ENCODE data around the gene EIF2S2. TPM values are rescaled to one million over a fixed set of nuclear protein-coding genes. Genes with fewer than 3 reads are reported as not detected.

The EIF2S2 gene
- total RNA-seq, 2 donors from 2014 or later = 37.2 to 51.3 TPM

DNA sequence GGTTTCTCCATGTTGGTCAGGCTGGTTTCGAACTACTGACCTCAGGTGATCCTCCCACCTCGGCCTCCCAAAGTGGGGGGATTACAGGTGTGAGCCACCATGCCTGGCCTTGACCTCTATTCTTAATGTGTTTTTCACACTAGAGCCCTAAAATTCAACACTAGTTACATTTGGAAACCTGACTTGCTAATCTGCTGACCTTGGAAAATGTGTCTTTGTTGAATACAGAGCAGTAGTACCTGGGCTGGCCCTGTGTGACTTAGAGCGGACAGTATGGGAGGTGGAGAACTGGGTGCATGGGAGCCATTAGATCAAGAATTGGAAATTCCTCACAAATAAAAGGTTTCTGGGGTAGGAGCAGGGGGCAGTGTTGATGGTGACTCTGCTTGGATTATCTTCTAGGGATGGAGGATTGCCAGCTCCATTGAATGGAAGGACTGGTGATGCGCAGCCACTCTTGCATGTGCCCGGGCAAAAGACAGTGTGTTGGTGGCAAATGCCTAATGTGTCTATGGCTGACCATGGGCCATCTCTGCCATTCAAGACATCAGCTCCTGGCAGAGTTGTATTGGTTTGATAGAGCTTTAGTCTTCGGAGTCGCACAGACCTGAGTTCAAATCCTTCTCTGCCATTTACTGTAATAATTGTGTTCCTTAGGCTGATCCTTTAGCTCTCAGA is 64.9 kb downstream of the EIF2S2 start:
- DNase-seq (no peak), ATAC-seq (no peak)
- intact Hi-C loops (cut with DNase I) = no loop called here

DNA sequence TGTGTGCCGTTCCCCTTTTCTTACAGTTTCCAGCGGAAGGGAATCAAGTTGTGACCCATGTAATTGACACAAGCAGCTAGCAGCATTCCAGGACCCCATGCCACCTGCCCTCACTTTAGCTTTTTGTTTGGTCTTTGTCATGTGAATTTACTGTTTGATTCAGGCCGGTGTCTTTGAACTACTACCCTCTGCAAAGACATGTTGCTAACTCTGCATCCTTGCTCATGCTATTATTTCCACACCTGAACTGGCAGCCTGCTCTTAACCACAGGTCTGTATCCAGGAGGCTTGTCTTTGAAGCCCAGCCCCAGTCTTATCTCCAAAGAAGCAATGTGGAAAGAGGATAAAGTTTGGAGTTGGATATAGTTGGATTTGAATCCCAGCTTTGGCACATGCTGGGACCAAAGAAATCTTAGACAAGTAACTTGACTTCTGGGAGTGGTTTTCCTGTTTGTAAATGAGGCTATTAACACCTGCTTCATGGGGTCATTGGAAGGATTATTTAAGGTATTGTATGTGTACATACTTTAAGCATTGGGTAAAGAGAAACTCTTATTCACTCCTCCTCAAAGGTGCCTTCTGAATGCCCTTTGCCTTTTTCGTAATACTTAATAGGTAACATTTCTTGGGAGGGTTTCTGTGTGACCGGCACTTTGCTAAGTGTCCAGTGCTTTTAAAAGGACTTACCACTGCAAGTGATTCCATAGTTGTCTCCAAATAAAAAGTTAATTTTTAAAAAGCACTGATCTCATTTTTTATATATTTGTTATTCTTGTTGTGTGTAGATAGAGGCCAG is 65.9 kb downstream of the EIF2S2 start:
- ATAC-seq (no peak), DNase-seq (no peak)
- intact Hi-C loops (cut with DNase I) = no loop called here

GRCh38 chr20:34045294-34045693 is 66.7 kb downstream of the EIF2S2 start:
- intact Hi-C loops (cut with DNase I) = no loop called here
- DNase-seq (peak; percentile 52), ATAC-seq (peak; percentile 70 to 82)

DNA sequence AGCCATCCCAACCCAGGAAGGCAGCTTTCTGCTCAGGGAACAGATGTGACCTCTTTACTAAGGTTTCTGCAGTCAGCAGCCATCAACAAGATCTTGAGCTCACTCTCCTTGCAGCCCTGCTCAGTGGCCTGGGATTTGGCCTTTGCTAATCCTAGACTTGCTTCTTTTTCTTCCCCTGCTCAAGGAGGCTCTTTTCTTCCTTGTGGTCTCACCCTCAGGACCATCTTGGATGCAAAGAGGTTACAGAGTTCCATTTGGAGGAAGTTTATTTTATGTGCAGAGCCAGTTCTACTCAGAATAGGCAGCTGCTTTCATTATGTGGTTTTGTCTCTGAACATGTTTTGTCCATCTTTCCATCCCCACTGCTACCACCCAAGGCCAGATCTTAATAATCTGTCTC is 69.0 kb downstream of the EIF2S2 start:
- intact Hi-C loops (cut with DNase I) = no loop called here
- ATAC-seq = no peak
- no peak for DNase-seq

- peak; percentile 46 to 64 for ATAC-seq
- intact Hi-C loops (cut with DNase I) = no loop called here
- DNase-seq = no peak
These were observed 69.8 kb downstream of the EIF2S2 start for GRCh38 chr20:34042262-34042661.

DNA sequence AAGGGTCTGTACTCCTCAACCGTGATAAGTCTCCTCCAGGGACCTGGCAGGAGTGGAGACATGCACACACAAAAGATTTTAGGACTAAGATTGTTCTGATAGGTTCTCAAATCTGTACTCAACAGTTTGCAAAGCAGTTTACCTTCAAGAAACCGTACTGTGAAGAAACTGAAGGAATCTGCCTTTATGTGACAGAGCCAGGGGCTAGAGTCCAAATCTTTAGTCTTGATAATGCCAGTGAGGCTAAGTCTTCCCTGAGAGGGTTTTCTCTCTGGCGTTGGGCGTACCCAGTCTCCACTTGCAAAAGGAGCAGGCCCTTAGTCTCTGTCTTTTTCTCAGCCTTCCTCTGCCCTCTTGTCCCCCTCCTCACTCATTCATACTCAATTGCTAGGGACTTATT is 70.8 kb downstream of the EIF2S2 start:
- intact Hi-C loops (cut with DNase I) = loop anchor here in 1 of 2 donors (2.0 kb wide), 1 partner anchor 46 kb away; no protein-coding TSS in a partner anchor
- ATAC-seq = no peak
- no peak for DNase-seq

DNA sequence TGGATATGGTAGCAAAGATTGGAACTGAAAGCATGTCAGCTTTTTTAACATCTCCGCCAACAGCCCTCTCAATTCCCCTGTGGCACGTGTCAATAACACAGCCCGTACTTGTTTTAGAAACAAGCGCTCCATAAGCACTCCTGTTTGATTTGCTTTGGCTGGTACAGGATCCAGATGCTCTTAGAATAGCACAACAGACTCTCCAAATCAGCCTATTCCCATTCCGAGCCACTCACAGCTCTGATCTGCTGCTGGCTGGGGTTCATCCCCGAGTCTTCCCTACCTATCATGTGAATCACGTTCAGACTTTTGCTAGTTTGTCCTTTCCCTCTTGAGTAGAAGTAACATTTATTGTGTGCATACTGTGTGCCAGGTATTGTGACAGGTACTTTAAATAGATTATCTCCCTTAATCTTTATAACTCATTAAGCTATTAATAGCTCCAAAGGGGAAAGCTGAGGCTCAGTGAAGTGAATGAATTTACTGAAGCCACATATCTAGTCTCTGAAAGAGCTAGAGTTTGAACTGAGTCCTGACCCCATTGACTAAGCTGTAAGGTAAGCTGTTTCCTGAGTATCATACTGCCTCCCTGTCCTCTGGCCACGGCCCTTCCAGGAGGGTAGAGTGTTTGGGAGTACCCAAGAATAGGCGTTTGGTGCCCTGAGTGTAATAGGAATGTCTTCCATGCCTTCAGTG is 71.6 kb downstream of the EIF2S2 start:
- intact Hi-C loops (cut with DNase I) = loop anchor here in 1 of 2 donors (2.0 kb wide), 1 partner anchor 46 kb away; no protein-coding TSS in a partner anchor
- no peak for DNase-seq
- peak; percentile 50 to 69 for ATAC-seq

Small RNA genes lying within 50 kb of the gene (microRNA-seq; reads per million reads assigned to microRNA genes)
- gene MIR4755 = 0 reads per million in 2 donors

Other genes with a start within 250 kb of the EIF2S2 start
- 100 to 1,000 TPM in 1 of 2 donors, 10 to 100 TPM in 1; 97.3 to 102 TPM for gene RALY, start 118.3 kb downstream of the EIF2S2 start, total RNA-seq
- gene ASIP, start 129.2 kb upstream of the EIF2S2 start, total RNA-seq = 1 to 10 TPM; 1.2 to 1.5 TPM
- gene AHCY, start 191.1 kb upstream of the EIF2S2 start, total RNA-seq = 10 to 100 TPM; 49.2 to 50.5 TPM

Measured in left cardiac atrium (tissue), 4 donors.